Stimulated activated CD8-positive, alpha-beta memory T cell treated with anti-CD3 and anti-CD28 coated beads, Interleukin-12 subunit alpha, Interleukin-12 subunit beta, amount 100 ng/mL, for 1 hour (primary cell): ENCODE data around the gene OVOL2.
"Not testable (repeated sequence)": the region's sequence is repeated elsewhere in the genome, so short reads cannot be mapped to it uniquely, and the experiment has no call there.

Experiments used
- DNase-seq: peaks from one replicate; pipeline ENCODE4 v3.0.0-alpha.2; 2020; ENCODE audit warnings: low read depth

Gene OVOL2

DNA sequence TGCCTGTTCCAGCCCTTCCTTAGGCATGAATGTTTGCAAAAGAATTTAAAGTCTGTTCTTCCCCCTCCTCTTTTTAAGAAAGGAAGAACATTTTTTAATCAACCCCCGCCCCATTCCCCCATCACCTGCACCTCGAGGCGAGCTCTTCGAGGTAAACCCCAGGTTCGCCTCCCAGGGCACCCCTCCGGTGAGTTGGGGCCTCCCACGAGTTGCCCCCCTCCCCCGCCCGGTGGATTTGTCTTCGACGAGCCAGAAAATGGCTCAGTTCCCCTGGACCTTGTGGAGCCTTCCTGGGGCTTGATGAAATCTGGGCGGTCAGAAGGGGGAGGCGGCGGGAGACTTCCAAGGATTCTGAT lies 256 bp upstream of the OVOL2 start:
- no peak for DNase-seq

DNA sequence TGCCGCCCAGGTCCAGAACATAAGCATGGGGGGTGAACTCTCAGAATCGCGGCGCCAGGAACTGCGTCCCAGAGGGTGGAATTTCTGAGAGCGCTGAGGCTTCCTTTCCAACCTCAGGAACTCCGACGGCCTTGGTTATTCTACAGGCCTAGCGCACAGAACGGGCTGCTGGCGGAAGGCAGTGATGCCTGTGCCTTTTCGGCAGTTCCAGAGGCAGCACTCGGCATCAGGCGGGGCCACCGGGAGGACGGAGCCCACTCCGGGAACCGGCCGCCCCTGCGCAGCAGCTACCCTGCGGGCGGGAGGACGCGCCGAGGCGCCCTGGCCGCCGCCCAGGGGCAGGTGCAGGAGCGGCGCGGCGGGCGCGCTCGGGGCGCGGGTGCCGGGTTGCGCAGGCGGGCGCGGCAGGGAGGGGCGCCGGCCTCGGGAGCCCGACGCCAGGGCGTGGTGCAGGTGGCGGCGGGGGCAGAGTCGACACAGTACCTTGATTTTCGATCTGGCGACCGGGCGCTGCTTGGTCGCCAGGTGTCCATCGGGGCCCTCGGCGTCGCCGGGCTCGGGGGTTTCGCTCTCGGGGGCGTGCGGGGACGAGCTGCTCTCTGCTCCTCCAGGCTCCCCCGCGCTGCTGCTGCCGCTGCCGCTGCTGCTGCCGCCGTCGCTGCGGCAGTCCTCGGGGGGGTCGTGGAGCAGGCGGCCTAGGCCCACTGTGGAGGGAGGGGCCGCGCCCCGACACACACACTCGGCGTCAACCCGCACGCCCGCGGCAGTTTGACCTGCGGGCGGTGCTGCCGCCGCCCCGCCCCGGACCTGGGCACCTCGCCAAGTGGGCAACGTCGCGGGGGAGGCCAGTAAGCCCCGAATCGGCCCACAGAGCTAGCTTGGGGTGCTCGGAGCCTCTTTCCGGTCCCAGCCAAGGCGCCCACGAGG lies 1.3 kb downstream of the OVOL2 start:
- no peak for DNase-seq

DNA sequence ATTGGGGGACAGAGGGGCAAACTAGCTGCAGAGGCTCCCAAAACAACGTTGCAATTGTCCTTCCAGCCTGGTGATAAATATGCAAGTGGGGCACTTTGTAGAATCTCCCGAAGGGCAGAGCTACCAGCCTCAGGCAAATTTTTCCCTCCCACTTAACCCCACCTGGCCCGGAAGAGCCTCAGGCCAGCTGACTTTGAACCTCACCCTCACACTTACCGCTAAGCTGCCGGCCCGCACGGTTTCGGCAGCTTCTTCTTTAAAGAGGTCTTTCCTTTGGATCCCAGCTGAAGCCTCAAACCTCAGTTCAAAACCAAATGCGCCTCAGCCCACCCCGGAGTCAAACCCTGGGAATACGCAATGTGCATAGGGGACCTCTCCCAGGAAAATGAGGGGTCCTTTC lies 2.5 kb downstream of the OVOL2 start:
- DNase-seq, result no peak

DNA sequence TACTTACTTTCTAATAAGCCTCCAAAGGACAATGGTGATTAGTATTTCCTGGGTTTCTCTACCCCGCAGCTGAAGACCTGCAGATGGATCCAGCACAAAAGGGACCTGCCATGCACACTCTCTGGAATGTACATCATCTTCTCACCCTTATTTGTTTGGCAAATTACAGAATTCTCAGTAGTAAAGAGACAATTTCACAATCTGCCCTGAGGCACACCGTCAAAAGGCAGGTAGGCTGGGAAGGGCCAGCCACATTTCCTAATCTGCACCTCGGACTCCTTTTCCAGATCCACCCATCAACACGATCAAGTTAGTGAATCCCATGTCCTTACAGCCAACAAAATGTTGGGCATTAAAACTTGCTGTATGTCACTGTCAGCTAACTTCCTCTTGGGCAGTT lies 4.9 kb downstream of the OVOL2 start:
- no peak for DNase-seq

DNA sequence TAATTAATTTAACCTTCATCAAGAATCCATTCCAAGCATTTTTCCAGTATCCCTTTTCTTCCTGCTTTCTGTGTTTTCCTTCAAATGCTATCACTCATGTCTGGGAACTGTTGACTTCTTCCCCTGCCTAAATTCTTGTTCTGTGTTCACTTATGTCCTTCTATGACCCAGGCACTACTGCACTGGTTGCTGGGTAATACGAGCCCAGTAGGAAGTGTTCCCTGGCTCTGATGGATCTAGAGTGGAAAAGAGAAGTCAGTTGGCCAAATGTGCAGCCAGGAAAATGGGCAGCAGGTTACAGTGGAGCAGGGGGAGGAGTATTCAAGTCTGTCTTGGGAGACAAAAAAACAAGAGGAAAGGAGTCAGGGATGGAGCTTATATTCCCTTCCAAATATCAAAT lies 7.1 kb downstream of the OVOL2 start:
- no peak for DNase-seq

DNA sequence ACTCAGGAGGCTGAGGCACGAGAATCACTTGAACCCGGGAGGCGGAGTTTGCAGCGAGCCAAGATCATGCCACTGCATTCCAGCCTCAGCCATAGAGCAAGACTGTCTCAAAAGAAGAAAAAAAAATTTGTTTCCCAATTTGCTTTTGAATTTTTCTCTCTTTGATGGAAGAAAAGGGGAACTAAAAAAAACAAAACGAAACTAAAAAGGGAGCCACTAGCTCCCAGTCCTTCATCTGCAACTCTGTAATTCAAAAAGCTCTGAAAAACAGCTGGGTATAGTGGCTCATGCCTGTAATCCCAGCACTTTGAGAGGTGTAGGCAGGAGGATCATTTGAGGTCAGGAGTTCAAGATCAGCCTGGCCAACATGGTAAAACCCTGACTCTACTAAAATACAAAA lies 9.5 kb downstream of the OVOL2 start:
- no peak for DNase-seq

DNA sequence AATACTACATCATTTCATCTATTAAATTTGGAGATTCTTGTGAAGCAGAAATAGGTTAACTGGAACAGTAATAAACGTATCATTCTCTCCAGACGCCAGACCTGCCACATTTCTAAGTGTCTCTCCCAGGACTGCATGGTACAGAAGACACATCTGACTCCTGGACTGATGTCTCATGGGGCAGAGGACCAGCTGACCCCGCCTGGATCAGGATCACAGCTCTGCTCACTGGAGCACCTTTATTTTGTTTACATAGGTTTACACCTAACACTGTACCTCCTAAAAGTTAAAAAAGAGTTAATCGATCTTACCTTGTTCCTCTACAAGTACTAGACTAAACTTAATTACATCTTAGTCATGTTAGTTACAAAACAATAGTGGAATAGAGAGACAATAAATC lies 11.2 kb downstream of the OVOL2 start:
- DNase-seq, result no peak

DNA sequence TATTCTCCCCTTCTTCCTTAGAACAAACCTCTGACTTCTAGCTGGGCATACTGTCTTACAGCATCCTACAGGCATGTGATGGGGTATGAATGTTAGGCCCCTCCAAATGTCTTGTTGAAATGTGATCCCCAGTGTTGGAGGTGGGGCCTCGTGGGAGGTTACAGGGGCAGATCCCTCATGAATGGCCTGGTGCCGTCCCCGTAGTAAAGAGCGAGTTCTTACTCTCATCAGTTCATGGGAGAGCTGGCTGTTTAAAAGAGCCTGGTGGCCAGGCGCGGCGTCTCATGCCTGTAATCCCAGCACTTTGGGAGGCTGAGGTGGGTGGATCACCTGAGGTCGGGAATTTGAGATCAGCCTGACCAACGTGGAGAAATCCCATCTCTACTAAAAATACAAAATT lies 15.5 kb downstream of the OVOL2 start:
- no peak for DNase-seq

DNA sequence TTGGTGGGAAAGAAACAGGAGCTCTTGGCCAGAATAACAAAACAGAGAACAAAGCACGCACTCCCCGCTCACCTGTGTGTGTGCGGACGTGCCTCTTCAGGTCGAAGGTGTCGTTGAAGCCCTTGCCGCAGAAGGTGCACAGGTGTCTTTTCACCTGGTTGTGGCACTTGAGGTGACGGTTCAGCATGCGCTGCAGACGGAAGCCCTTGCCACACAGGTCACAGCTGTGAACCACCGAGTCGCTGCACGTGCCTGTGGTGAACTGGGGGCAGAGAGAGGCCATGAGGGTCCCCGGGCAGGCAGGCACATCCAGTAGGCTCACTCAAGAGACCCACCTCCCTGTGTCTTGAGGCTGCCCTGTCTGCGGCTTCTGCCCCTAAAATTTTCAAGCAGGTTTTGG lies 16.3 kb downstream of the OVOL2 start:
- no peak for DNase-seq

DNA sequence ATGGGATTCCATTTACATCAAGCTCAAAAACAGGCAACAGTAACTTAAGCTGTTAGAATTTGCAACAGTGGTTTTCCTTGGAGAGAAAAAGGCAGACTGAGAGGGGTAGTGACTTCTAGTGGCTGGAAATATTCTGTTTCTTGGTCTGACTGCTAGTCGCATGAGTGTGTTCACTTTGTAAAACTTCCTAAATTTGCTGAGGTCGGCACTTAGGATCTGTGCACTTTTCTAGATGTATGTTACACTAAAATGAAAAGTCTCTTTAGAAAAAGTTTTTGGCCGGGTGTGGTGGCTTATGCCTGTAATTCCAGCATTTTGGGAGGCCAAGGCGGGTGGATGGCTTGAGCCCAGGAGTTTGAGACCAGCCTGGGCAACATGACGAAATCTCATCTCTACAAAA lies 18.7 kb downstream of the OVOL2 start:
- DNase-seq, result no peak

DNA sequence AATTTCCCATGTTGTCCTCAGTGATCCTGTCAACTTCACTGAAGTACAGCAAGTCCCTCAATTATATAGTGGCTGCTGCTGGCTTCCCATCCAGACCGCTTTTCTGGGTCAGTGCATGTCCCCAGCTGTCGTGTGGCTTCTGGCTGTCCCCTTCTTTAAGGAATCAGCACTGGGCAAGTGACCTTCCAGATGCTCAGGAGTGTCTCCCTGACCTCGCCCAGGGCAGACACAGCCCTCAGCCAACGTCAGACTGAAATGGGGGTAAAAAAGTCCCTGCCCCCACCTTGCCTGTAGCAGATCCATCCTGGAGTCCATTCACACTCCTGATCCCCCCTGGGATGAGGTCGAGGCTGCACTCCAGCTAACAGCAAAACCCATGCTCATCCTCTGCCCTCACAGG lies 23.7 kb downstream of the OVOL2 start:
- DNase-seq, result no peak

DNA sequence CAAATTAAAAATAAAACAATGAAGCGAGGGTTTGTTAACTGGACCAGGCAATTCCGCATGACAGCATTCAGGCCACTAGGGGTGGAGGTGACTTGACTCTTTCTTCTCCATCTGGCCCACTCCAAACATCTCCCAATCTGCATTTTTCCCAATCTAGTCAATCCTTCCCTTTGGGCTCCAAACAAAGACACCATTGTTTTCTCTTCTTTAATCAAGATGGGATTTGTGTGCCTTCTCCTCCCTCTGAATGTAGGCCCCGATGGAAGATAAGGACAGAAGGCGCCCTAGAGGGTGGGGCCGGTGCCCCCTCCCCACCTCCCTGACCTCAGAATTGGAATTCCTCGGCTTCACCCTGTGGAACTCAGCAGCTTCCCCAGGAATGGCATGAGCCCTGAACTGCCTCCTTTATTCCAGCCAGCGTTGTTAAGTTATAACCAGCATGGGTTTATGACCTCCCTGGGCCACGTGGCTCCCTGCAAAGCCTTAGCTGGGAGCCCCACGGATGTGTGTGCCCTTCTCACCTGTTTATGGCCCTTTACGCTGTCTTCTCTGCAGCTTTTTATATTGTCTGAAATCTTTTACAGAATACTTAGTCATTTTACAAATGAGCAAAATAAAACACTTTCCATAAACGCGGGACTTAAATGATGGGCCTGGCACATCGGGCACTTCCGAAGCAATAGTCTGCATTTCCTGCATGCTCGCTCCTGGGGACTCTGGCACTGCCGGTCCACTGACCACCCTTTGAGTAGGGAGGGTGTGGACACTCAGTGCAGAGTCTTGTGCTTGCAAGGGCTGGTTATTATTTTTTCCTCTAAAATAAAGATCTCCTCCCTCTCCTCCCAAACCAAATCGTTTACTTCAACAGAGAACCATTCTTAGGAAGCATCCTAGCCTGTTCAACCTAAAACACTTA lies 24.5 kb downstream of the OVOL2 start:
- no peak for DNase-seq

DNA sequence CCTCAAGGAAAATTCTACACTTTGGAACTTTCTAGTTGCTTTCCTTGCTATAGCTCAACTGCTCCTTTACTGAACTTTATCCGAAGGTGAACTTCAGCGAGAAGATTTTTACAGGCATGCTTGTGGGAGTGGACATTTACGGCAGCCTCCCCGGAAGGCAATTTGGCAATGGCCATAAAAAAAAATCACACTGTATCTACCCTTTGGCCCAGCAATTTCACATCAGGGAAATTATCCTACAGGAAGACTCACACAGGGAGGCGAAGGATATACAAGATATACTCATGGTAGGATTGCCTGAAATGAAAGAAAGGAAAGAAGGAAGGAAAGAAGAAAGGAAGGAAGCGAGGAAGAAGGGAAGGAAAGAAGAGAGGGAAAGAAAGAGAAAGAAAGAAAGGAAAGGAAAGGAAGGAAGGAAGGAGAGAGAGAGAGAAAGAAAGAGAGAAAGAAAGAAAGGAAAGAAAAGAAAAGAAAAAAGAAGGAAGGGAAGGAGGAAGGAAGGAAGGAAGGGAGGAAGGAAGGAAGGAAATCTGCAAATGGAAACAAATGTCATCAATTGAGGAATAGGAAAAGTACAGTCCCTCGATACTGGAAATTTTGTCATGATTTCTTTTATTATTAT lies 25.7 kb downstream of the OVOL2 start:
- no peak for DNase-seq

DNA sequence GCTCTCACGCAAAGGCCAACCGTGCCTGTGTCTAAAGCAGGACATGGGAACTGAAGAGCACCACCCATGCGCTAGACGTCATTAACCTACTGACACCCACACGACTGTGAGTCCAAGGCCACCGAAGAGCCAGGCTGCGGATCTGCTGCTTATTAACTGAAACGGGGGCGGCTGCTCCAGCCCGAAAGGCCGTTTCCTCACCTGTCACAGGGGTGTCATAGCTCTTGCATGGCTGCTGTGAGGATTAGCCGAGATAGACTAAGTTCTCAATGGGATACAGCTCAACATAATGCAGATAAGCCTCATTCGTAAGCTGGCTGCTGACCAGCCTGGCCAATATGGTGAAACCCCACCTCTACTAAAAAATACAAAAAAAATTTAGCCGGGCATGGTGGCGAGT lies 26.7 kb downstream of the OVOL2 start:
- no peak for DNase-seq

DNA sequence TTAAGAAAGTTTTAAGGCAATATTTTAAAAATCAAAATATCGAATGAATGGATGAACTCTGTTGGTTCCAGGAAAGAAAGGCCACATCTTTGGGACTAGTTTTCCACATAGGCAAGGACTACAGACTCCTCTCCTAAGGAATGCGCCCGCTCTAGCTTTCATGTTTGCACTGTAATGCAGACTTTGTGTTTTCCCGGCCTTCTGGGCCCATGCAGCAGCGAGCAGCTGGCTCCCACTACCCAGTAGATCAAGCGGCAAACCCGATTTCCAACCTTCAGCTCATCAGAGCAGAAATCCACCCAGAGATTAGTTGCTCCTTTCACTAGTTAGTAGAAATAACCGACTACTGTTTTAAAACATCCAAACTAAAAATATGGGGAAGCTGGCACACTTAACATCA lies 27.7 kb downstream of the OVOL2 start:
- DNase-seq, result no peak

DNA sequence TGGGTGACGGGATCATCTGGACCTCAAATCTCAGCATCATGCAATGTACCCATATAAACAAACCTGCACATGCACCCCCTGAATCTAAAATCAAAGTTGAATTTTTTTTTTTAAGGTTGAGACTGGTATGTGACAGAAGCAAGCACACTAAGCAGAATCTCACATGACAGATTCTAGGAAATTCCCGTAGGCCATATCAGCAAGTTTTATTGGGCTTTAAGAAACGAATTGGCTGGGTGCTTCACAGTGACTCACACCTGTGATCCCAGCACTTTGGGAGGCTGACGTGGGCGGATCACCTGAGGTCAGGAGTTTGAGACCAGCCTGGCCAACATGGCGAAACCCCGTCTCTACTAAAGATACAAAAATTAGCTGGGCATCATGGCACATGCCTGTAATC lies 30.7 kb downstream of the OVOL2 start:
- not testable (repeated sequence) for DNase-seq

DNA sequence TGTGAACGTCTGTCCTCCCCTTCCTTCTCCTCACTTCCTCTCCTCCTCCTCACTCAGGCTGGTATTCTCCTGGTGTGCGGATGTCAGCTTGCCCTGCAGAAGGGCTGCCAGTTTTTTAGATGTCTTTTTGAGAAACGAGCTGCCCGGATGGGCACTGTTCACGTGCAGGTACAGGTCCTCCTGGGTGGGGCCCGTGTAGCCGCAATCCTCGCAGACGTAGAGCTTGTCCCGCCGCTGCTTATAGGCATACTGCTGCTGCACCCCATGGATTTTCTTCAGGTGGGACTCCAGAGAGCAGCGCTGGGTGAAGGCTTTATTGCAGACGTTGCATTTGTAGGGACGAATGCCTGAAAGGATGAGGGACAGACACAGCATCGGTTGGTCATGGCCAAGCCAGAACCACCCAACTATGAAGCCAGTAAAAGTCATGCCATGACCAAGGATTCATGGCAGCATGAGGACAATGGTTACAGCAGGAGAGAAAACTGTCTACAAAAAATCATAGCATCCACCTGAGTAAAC lies 33.0 kb downstream of the OVOL2 start:
- no peak for DNase-seq

DNA sequence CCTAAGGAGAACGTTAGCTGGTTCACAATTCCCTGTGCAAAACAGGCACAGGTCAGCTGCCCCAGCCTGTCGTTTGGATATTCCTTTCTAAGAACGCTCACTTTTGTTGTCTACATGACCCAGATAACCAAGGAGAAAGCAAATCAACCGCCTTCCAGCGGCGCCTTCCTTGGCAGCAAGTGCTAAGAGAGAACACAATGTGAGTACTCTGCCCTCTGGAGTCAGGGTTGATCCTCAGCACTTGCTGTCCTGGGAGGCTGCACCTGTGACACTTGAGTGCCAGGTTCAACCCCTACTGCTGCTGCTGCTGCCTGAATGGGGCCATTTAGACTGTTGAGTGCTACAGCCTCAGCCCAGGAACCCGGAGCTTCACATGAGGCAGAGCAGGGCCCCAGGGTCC lies 36.8 kb downstream of the OVOL2 start:
- no peak for DNase-seq

DNA sequence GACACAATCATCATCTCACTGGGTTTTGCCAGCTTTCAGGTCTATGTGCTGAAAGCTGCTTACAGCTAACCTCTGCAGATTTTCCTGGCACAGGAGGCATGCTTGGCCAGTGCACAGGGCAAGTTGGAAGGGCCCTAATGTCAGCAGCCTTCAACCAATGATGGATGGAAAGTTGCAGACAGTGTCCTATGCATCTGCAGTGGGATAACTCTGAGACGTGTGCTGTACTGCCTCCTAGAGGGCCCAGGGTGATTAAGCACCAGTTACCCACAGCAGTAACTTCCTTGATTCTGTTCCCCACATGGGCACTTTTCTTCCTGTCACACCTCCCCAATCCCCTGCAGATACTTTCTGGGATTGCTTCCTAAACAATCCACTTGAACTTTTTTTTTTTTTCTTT lies 38.6 kb downstream of the OVOL2 start:
- no peak for DNase-seq

DNA sequence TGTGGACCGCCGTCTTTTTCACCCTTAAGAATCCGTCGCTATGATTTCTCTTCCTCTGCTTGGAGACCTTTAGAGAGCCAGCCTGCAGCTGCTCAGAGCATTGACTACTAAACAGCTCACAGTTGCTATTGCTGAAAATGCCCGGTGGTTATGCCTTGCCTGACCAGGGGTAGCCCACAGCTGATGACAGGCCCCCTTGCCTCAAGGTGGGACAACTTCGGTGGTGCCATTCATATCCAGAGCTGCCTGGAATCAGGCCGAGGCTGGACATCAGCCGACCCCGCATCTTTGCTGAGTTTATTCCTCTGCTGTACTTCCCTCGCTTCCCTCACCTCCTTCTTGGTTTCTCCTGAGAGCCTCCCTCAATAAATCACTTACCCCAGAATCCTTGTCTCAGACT lies 39.6 kb downstream of the OVOL2 start:
- no peak for DNase-seq

DNA sequence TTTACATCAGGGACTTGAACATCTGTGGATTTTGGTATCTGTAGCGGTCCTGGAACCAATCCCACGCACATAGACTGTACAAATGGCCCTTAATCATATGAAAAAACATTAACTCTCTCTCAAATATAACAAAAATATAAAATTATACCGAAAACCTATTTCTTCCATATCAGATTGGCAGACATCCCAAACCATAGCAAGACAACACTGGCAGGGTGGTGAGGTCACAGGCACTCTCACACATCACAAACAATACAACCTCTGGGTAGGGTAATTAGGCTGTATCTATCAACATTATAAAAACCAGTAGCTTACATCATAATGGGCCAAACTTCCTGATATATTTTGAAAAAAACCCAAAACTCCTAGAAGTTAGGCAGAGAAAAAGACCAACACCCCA lies 40.9 kb downstream of the OVOL2 start:
- no peak for DNase-seq

DNA sequence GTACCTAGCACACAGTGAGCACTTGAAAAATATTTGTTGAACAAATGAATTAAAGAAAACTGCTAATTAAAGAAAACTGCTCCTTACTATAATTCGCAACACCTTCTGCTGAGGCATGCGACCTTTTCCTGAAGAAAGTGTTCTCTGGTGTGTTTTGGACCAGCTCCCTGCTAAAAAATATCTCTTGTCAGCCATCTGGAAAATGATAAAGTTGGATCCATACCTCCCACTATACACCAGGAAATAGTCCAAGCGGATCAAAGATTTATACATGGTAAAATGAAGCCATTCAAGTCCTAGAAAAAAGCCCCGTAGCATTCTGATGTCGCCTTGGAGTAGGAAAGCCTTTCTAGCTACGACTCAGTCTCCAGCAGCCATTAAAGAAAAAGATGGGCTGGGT lies 43.3 kb downstream of the OVOL2 start:
- DNase-seq, result no peak

DNA sequence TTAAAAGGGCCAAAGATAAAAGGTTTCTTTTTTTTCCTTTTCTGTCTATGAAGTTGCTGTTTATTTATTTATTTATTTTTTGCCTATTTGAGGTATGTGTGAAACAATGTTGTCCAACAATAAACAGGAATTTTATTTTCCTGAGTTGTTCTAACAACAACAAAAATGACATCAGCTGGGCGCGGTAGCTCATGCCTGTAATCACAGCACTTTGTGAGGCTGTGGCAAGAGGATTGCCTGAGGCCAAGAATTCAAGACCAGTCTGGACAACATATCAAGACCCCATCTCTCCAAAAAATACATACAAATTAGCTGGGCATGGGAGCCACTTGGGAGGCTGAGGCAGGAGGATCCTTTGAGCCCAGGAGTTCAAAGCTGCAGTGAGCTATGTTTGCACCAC lies 44.8 kb downstream of the OVOL2 start:
- DNase-seq, result no peak
